Neural cell (in vitro differentiated cells): ENCODE measurements around the gene IER3. TPM values are rescaled to one million over a fixed set of nuclear protein-coding genes. Genes with fewer than 3 reads are reported as not detected.

Experiments used
- H2AFZ ChIP-seq: fragments of 200-600, 300-800 bp; sonication (generic), shearing (Covaris generic); 2 replicates; pipeline ENCODE4 v1.6.0; 2014; ENCODE audit warnings: low read depth, mild to moderate bottlenecking, antibody characterized with exemption, low read length, moderate library complexity
- H3F3A ChIP-seq: fragments of 200-600 bp; shearing (Covaris generic); 2 replicates; pipeline ENCODE4 v1.6.1; 2016; ENCODE audit warnings: mild to moderate bottlenecking, moderate library complexity, mixed read lengths, antibody characterized with exemption, low read length; ENCODE audit not compliant: insufficient read depth, poor library complexity, severe bottlenecking
- H3K27ac ChIP-seq: fragments of 200-600, 300-800 bp; sonication (generic), shearing (Covaris generic); 2 replicates; pipeline ENCODE4 v1.5.1; 2014; ENCODE audit warnings: mild to moderate bottlenecking, low read length, moderate library complexity
- H3K27me3 ChIP-seq: fragments of 300-800, 200-600 bp; sonication (generic), shearing (Covaris generic); 2 replicates; pipeline ENCODE4 v1.6.0; 2014; ENCODE audit warnings: mild to moderate bottlenecking, low read depth, low read length, moderate library complexity; ENCODE audit not compliant: insufficient read depth
- H3K36me3 ChIP-seq: fragments of 300-800, 200-600 bp; sonication (generic), shearing (Covaris generic); 2 replicates; pipeline ENCODE4 v1.5.1; 2014; ENCODE audit warnings: mild to moderate bottlenecking, antibody characterized with exemption, low read length, moderate library complexity; ENCODE audit not compliant: insufficient read depth
- H3K4me2 ChIP-seq: fragments of 300-800, 200-600 bp; sonication (generic), shearing (Covaris generic); 2 replicates; pipeline ENCODE4 v1.6.0; 2014; ENCODE audit warnings: mild to moderate bottlenecking, low read length
- H3K4me3 ChIP-seq: fragments of 300-800, 200-600 bp; sonication (generic), shearing (Covaris generic); 2 replicates; pipeline ENCODE4 v1.5.1; 2014; ENCODE audit warnings: mild to moderate bottlenecking, low read length, moderate library complexity
- H3K79me2 ChIP-seq: fragments of 200-600 bp; shearing (Covaris generic); replicated peaks from 2 replicates; pipeline ENCODE4 v1.6.0; 2014; ENCODE audit warnings: mild to moderate bottlenecking, low read length, moderate library complexity; ENCODE audit not compliant: insufficient read depth
- H3K9ac ChIP-seq: fragments of 300-800, 200-600 bp; sonication (generic), shearing (Covaris generic); 2 replicates; pipeline ENCODE4 v1.6.1; 2016; ENCODE audit warnings: mild to moderate bottlenecking, low read length, mixed read lengths
- H3K9me2 ChIP-seq: fragments of 200-600 bp; shearing (Covaris generic); 2 replicates; pipeline ENCODE4 v1.6.1; 2016; ENCODE audit warnings: mild to moderate bottlenecking, low read length, mixed read lengths; ENCODE audit not compliant: insufficient read depth
- H3K9me3 ChIP-seq: fragments of 200-600, 300-800 bp; sonication (generic), shearing (Covaris generic); 2 replicates; pipeline ENCODE4 v1.6.1; 2016; ENCODE audit warnings: mild to moderate bottlenecking, mixed run types, low read length, moderate library complexity, mixed read lengths
- H4K20me1 ChIP-seq: fragments of 200-600 bp; shearing (Covaris generic); 2 replicates; pipeline ENCODE4 v1.6.1; 2016; ENCODE audit warnings: mild to moderate bottlenecking, mixed run types; ENCODE audit not compliant: insufficient read depth
- CTCF ChIP-seq: fragments of 450-650 bp; IDR thresholded peaks from 2 replicates; pipeline ENCODE4 v1.5.1; 2014; ENCODE audit warnings: antibody characterized with exemption, mild to moderate bottlenecking, moderate library complexity; ENCODE audit not compliant: poor library complexity, severe bottlenecking
- EP300 ChIP-seq: fragments of 450-650 bp; conservative IDR thresholded peaks from 2 replicates; pipeline ENCODE4 v1.6.1; 2014; ENCODE audit warnings: antibody characterized with exemption, mild to moderate bottlenecking, moderate library complexity; ENCODE audit not compliant: poor library complexity, severe bottlenecking
- EZH2 ChIP-seq: fragments of 200-600, 300-800 bp; shearing (Covaris generic), sonication (generic); IDR thresholded peaks from 2 replicates; pipeline ENCODE4 v1.6.1; 2014; ENCODE audit warnings: antibody characterized with exemption, low read length, borderline replicate concordance, mild to moderate bottlenecking; ENCODE audit not compliant: insufficient read depth, poor library complexity, severe bottlenecking
- MXI1 ChIP-seq: fragments of 450-650 bp; conservative IDR thresholded peaks from 2 replicates; pipeline ENCODE4 v1.6.1; 2014; ENCODE audit warnings: antibody characterized with exemption, mild to moderate bottlenecking; ENCODE audit not compliant: poor library complexity, severe bottlenecking
- POLR2AphosphoS5 ChIP-seq: IDR thresholded peaks from 2 replicates; pipeline ENCODE4 v1.6.1; 2012
- RAD21 ChIP-seq: fragments of 450-650 bp; conservative IDR thresholded peaks from 2 replicates; pipeline ENCODE4 v1.6.1; 2014; ENCODE audit warnings: antibody characterized with exemption, mild to moderate bottlenecking, moderate library complexity
- REST ChIP-seq: IDR thresholded peaks from 2 replicates; pipeline ENCODE4 v1.6.1; 2012; ENCODE audit warnings: borderline replicate concordance
- SMC3 ChIP-seq: fragments of 450-650 bp; conservative IDR thresholded peaks from 2 replicates; pipeline ENCODE4 v1.6.1; 2014; ENCODE audit warnings: antibody characterized with exemption, mild to moderate bottlenecking, moderate library complexity; ENCODE audit not compliant: poor library complexity
- TAF1 ChIP-seq: IDR thresholded peaks from 2 replicates; pipeline ENCODE4 v1.6.1; 2012; ENCODE audit warnings: low read depth
- polyA plus RNA-seq: library from polyadenylated mRNA; depleted of rRNA; stranded (reverse); fragments of >200 nt; gene quantifications from 2 replicates; pipeline ENCODE4 v1.2.3, GENCODE V29; 2014

The IER3 gene
- polyA plus RNA-seq, 1 donor from 2014 or later: 3.0 TPM

GRCh38 chr6:30747300-30747687 is 2.9 kb upstream of the IER3 start:
- Histone ChIP-seq H3K27ac (no peak overlapping the region), H3K79me2 (no peaks in the 10 kb centered on the region), H2AFZ (no peak overlapping the region), H3K4me3 (no peak overlapping the region), H4K20me1 (no peaks in the 10 kb centered on the region), H3K9ac (no peak overlapping the region), H3K27me3 (peaks cover 20% of the 10 kb centered on the region), H3K9me2 (no peaks in the 10 kb centered on the region), H3F3A (no peaks in the 10 kb centered on the region), H3K9me3 (no peaks in the 10 kb centered on the region), H3K4me2 (no peak overlapping the region), H3K36me3 (no peaks in the 10 kb centered on the region)
- TF ChIP-seq MXI1: no peak
- no peak for TF ChIP-seq EZH2
- TF ChIP-seq TAF1: no peak
- TF ChIP-seq POLR2AphosphoS5: no peak
- TF ChIP-seq EP300: no peak
- no peak for TF ChIP-seq CTCF
- TF ChIP-seq SMC3: no peak
- TF ChIP-seq RAD21: no peak
- TF ChIP-seq REST: no peak

- no peaks in the 10 kb centered on the region for H3K9me2 ChIP-seq
- H3K36me3 ChIP-seq: no peaks in the 10 kb centered on the region
- peak overlapping the region; percentile 60 for H3K27ac ChIP-seq
- peak overlapping the region; percentile 88 for H2AFZ ChIP-seq
- H3K79me2 ChIP-seq: peaks cover 14% of the 10 kb centered on the region
- H3K4me2 ChIP-seq: peak overlapping the region; percentile 68
- H3K27me3 ChIP-seq: peaks cover 20% of the 10 kb centered on the region
- H3K9ac ChIP-seq: peak overlapping the region; percentile 90
- peak overlapping the region; percentile 90 for H3K4me3 ChIP-seq
- no peaks in the 10 kb centered on the region for H3K9me3 ChIP-seq
- peak; percentile 38 for TF ChIP-seq TAF1
- TF ChIP-seq SMC3: no peak
- no peaks in the 10 kb centered on the region for H4K20me1 ChIP-seq
- no peaks in the 10 kb centered on the region for H3F3A ChIP-seq
Measured at GRCh38 chr6:30743099-30744053, 971 bp downstream of the IER3 start.
